SU-DHL-6 (cell line): ENCODE data around the gene GEMIN2.

Source experiments
- CTCF ChIP-seq: fragments of 200-600 bp; sonication (generic); IDR thresholded peaks from one replicate; pipeline ENCODE4 v1.5.1; 2017; ENCODE audit warnings: antibody characterized with exemption, mild to moderate bottlenecking, low read length, moderate library complexity; ENCODE audit not compliant: insufficient read depth, poor library complexity, severe bottlenecking
- EZH2phosphoT487 ChIP-seq: fragments of 200-600 bp; sonication (generic), shearing (Covaris generic); conservative IDR thresholded peaks from 2 replicates; pipeline ENCODE4 v1.6.1; 2018; ENCODE audit warnings: mild to moderate bottlenecking, antibody characterized with exemption, low read length, moderate library complexity, mixed read lengths

GRCh38 chr14:39177168-39177545, 63.0 kb downstream of the GEMIN2 start:
- TF ChIP-seq CTCF (no peak), EZH2phosphoT487 (no peak)
